HK-2 (cell line): ENCODE results near the gene ZNF8.
"Not testable (repeated sequence)": the region's sequence is repeated elsewhere in the genome, so short reads cannot be mapped to it uniquely, and the experiment has no call there.

Experiments used
- DNase-seq: peaks from one replicate; pipeline ENCODE4 v3.0.0-alpha.2; 2018; ENCODE audit not compliant: unreplicated experiment

Gene ZNF8

GRCh38 chr19:58296104-58296503 is 17.3 kb downstream of the ZNF8 start:
- no peak for DNase-seq

GRCh38 chr19:58300620-58301019 is 21.9 kb downstream of the ZNF8 start:
- no peak for DNase-seq

DNA sequence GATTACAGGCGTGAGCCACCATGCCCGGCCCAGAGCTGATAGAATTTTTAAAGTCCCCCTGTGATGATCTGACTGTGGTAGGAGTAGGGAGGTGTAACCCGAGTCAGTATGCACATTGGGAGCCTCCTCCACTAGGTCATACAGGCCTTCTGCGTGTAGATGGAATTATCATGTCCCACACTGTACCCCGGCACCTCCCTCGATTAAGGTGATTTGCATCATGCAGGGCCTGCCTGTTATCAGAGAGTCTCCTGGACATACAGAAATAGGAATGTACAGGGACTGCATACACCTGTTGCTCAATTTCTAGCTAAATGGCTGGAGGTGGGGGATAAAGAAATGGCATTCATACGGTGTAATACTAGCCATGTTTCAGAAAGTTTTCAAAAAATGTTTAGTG is 25.5 kb downstream of the ZNF8 start:
- DNase-seq, result no peak

DNA sequence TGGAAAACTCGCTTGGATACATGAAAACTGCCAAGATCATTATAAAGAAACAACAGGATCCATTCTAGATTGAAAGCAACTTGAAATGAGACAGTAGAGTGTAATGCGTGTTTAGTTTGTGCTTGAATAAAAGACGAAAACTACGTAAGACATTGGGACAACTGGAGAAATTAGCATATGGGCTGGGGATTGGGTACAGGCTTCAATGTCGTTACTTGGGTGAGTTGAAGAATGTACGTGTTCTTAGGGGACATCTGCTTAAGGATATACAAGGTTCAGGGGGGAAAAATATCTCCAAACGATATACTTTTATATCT is 26.0 kb downstream of the ZNF8 start:
- no peak for DNase-seq

- DNase-seq, result peak; percentile 97
Observed at GRCh38 chr19:58305065-58305931, 26.5 kb downstream of the ZNF8 start, which contains the start of gene ERVK3-1. ERVK3-1 (plus strand) TSS chr19:58305377; CDS start chr19:58312169, 6,792 bp downstream.

DNA sequence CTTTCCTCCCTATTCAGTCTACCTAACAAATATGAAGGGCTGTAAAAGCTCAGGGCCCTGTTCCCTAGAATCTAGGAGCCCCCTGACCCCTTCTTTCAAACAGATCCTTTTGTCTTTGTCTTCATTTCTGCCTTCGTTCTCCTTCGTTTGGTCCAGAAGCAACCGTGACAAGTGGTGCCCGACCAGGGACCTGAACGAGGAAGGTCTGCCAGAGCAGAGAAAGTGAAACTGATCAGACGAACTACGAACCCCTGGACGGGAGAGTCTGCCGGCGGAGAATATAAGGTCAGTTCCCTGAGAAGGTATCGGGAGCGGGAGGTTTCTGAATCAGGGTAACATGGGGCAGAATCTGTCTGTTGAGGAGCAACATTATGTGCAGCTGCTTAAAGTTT is 27.2 kb downstream of the ZNF8 start:
- no peak for DNase-seq

GRCh38 chr19:58307736-58308135 is 29.0 kb downstream of the ZNF8 start:
- DNase-seq, result no peak

DNA sequence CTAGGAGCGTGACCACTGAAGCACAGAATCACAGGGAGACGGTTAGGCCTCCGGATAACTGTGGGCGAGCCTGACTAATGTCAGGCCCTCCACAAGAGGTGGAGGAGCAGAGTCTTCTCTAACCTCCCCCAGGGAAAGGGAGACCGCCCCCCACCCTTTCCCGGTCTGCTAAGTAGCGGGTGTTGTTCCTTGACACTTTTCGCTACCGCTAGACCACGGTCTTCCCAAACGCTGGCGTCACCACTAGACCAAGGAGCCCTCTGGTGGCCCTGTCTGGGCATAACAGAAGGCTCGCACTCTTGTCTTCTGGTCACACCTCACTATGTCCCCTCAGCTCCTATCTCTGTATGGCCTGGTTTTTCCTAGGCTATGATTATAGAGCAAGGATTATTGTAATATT is 31.9 kb downstream of the ZNF8 start:
- DNase-seq, result not testable (repeated sequence)

- no peak for DNase-seq
Observed at GRCh38 chr19:58311345-58311865, 32.6 kb downstream of the ZNF8 start.

GRCh38 chr19:58315580-58315979 is 36.8 kb downstream of the ZNF8 start:
- no peak for DNase-seq

DNA sequence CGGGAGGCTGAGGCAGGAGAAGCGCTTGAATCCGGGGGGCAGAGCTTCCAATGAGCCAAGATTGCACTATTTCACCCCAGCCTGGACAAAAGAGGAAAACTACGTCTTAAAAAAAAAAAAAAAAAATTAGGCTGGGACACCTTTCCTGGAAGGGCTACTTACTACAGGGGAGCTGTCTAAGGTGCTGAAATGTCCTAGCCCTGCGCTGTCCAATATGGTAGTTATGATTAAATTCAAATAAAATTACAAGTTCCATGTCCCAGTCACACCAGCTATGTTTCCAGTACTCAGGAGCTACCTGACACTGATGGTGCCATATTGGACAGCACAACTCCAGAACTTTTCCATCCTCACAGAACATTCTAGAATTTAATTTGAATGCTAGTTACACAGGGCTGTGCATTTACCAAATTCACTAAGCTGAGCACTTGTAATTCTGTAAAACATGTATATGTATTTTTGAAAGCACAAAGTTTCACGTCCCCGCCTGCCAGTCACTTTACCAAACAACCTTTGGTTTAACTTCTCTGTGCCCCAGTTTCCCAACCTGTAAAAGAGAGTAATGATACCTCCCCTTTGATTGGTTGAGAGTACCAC is 38.8 kb downstream of the ZNF8 start:
- DNase-seq, result peak; percentile 35

DNA sequence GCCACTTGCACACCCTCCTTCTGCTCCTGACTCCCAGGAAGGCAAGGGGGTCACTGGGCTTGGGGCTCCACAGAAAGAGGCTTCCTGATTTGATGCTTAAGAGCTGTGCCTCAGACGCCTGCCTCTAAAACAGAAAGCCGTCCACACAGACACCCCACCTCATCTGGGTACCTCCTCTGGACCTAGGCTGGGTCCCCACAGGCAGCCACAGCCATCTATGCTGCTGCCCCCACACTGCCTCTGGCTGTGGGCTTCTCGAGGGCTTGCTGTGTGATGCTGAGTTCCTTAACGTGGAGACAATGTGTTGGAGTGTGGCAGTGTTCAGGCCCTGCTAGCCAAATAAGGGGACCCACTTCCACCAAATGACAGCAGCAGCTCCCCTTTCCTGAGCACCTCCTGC is 39.5 kb downstream of the ZNF8 start:
- no peak for DNase-seq

GRCh38 chr19:58319241-58319640 is 40.5 kb downstream of the ZNF8 start:
- no peak for DNase-seq

- DNase-seq, result no peak
Observed at GRCh38 chr19:58325311-58326022, 46.7 kb downstream of the ZNF8 start.

- DNase-seq, result no peak
Observed at GRCh38 chr19:58326501-58326913, 47.8 kb downstream of the ZNF8 start.

GRCh38 chr19:58326914-58327726 is 48.4 kb downstream of the ZNF8 start, which contains the start of gene ZSCAN22:
ZSCAN22 (plus strand) TSS chr19:58326994; CDS start chr19:58334803, 7,809 bp downstream.
- DNase-seq, result peak; percentile 99

DNA sequence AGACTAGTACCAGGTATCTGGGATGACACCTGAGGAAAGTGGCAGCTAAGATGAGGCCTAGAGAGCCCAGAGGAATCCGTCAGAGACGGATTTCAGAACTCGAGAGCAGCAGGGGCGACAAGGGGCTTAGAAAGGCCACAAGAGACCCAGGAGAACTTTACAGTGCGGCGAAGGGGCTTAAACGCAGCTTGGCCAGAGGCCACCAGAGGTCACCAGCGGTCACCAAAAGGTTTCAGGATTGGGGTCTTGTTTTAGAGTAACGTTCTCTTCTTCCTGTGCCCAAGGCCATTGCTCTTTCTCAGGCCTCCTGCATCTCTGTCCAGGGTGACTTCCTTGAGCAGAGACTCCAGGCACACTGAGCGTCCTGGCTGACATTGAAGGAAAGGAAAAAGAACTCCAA is 50.2 kb downstream of the ZNF8 start:
- DNase-seq, result peak; percentile 35

DNA sequence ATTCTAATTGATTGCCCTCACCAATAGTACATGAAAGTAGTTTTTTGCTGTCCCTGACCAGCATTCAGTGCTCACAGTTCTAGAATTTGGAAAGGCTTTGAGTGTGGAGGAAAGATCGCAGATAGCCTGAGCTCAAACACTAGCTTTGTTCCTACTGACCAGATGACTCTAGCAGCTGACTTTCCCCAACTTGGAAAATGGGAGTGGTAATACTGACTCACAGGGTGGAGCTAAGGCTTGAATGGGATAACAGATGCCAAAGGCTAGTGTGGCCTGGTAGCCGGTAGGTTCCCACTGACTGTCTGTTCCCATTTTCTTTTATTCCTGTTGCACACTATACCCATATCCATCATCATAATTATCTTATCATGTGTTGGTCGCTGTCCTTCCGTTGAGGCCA is 51.7 kb downstream of the ZNF8 start:
- no peak for DNase-seq

DNA sequence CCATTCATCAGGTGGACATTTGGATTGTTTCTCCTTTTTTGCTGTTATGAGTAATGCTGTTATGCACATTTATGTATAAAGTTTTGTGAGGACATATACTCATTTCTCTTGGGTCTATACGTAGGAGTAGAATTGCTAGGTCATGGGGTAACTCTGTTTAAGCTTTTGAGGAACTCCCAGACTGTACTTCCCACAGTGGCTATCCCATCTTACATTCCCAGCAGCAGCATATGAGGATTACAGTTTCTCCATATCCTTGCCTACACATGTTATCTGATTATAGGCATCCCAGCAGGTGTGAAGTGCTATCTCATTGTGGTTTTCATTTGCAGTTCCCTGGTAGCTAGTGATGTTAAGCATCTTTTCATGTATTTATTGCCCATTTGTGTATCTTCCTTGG is 53.9 kb downstream of the ZNF8 start:
- DNase-seq, result no peak

DNA sequence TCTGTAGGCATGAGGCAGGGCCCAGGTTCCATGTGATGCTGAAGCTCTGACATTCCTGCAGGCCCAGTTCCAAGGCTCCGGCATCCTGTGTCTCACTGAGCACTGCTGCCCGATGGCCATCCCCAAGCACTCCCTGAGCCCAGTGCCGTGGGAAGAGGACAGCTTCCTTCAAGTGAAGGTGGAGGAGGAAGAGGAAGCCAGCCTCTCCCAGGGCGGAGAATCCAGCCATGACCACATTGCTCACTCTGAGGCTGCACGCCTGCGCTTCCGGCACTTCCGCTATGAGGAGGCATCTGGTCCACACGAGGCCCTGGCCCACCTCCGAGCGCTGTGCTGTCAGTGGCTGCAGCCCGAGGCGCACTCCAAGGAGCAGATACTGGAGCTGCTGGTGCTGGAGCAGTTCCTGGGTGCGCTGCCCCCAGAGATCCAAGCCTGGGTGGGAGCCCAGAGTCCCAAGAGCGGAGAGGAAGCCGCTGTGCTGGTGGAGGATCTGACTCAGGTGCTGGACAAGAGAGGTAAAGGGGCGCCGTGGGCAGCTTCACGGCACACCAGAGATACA is 56.0 kb downstream of the ZNF8 start:
- DNase-seq, result no peak

GRCh38 chr19:58335630-58336029 is 56.9 kb downstream of the ZNF8 start:
- no peak for DNase-seq
